HG03354 (cell line): ENCODE data around the gene LIN9.
"Not testable (repeated sequence)": the region's sequence is repeated elsewhere in the genome, so short reads cannot be mapped to it uniquely, and the experiment has no call there.

Experiments used
- ATAC-seq: cut with Tn5 transposase; IDR thresholded peaks from one replicate; pipeline ENCODE4 v1.9.1; 2021; ENCODE audit warnings: mild to moderate bottlenecking; ENCODE audit not compliant: unreplicated experiment, poor library complexity, severe bottlenecking

Gene LIN9

GRCh38 chr1:226277897-226278296, 31.1 kb downstream of the LIN9 start:
- ATAC-seq, result no peak

DNA sequence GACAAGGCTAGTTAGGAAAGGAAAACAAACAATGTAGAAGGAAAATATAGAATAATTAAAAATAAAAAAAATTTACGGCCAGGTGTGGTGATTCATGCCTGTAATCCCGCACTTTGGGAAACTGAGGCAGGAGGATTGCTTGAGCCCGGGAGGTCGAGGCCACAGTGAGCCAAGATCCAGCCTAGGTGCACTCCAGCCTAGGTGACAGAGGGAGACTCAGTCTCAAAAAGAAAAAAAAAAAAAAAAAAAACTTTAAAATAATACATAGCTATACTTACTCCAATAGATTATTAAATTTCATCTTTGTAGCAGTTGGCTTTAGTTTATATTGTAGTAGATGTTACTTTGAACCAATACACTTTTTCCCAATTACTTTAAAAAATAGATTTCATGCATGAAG, 32.0 kb downstream of the LIN9 start:
- no peak for ATAC-seq

DNA sequence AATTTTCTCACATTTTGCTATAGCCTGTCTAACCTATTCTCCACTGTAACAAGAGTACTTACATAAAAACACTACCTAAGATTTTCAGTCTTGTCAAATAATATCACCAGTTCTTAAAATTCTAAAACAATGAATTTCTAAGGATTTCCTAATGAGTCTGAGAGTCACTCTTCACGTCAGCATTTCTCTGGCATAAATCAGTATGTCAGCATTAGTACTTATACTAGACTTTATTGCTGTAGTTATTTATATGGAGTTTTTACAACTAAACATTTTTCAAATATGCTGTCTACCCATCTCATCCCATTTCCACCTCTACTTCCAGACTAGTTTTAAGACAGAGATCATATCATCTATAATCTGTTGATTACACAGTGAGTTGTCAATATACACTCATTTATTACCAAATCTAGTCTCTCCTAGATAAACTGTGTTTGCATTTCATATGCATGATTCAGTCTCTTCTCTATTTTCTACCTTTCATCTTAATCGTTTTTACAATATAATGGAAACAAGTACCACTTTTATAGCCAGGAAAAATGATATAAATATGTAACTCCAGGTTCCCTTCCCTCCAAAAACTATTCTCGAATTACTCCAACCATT, 32.8 kb downstream of the LIN9 start:
- ATAC-seq, result no peak

DNA sequence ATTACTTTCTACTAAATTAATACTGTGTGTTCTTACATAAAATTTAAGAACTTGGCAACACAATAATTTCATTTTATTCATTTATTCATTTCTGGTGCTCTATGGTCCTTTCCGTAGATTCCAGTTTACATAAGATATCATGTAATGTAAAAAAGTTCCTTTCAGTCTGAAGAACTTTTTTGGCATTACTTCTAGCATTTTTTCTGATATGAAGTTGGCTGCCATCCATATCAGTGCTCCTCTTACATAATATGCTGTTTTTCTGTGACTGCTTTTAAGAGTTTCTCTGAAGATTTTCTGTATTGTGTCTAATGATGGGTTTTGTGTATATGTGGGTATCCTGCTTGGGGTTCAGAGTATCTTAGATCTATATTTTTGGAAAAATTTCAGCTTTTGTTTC, 34.8 kb downstream of the LIN9 start:
- ATAC-seq, result no peak

GRCh38 chr1:226272233-226272902, 36.6 kb downstream of the LIN9 start:
- ATAC-seq, result not testable (repeated sequence)

DNA sequence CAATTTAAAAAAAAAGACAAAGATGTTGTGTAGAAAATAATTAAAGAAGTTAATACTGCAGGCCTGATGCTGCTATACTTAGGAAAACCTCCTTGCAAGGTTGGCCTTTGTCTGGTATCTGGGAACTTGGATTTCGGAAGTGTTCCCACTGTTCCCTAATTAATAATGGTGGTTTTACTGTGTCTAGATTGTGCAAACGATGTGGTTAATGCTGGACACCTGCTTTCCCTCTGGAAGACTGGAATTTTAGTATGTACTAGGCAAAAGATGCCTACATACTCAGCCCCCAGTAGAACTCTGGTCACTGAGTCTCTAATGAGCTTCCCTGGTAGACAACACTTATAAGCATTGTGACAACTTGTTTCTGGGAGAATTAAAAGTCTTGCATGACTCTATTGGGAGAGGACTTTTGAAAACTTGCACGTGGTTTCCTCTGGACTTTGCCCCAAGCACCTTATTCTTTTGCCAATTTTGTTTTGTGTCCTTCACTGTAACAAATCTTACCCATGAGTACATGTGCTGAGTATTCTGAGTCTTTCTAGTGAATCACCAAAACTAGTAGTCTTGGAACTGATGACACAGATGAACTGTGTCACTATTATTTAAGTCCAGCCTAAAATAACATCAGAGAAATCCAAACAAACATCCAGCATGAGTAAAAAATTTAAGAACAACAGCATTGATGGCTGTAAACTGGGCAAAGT, 40.4 kb downstream of the LIN9 start:
- no peak for ATAC-seq

DNA sequence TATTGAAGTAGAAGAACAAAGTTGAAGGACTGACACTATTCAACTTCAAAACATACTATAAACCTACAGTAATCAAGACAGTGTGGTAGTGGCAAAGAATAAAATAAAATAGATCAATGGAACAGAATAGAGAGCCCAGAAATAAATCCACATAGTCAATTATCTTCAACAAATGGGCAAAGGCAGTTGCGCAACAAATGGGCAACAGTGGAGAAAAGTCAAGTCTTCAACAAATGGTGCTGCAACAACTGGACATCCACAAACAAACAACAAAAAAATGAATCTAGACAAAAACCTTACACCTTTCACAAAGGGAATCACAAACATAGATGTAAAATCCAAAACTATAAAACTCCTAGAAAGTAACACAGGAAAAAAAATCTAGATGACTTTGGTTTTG, 47.1 kb downstream of the LIN9 start:
- ATAC-seq, result no peak

DNA sequence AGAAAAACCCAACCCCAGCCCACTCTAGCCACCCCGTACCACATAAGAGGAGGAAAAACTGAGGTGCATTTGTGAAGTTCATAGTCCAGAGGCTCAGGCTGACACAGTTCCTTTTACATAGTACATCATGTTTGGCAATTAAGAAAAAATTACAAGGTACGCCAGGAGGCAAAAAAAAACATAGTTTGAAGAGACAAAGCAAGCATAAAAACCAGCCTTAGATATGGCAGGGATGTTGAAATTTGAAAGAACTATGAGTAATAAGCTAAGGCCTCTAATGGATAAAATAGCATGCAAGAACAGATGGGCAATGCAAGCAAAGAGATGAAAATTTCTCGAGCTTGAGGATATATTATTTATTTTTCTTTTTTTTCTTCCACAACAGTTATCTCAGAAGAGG, 53.6 kb downstream of the LIN9 start:
- no peak for ATAC-seq

- no peak for ATAC-seq
Measured at GRCh38 chr1:226253933-226254332, 55.0 kb downstream of the LIN9 start.

DNA sequence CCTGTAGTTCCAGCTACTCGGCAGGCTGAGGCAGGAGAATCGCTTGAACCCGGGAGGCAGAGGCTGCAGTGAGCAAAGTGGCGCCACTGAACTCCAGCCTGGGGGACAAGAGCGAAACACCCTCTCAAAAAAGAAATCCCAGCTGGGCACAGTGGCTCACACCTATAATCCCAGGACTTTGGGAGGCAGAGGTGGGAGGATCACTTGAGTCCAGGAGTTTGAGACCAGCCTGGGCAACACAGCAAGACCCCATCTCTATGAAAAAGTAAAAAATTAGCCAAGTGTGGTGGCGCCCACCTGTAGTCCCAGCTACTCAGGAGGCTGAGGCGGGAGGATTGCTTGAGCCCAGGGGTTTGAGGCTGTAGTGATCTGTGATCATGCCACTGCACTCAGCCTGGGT, 56.1 kb downstream of the LIN9 start:
- not testable (repeated sequence) for ATAC-seq

DNA sequence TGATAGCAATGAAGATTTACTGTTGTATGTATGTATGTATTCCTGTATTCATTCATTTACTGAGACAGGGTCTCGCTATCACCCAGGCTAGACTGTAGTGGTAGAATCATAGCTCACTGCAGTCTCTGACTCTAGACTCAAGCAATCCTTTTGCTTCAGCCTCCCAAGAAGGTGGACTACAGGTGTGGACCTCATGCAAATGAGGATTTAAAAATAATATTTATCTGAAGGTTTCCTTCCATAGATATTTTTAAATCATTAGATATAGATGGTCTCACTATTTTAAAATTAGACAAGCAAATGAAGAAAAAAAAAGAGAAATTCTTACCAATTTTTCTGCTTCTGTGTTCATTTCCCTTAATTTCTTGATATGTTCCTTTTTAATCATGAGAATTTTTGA, 58.5 kb downstream of the LIN9 start:
- ATAC-seq, result no peak

GRCh38 chr1:226248796-226249195, 60.2 kb downstream of the LIN9 start:
- no peak for ATAC-seq

DNA sequence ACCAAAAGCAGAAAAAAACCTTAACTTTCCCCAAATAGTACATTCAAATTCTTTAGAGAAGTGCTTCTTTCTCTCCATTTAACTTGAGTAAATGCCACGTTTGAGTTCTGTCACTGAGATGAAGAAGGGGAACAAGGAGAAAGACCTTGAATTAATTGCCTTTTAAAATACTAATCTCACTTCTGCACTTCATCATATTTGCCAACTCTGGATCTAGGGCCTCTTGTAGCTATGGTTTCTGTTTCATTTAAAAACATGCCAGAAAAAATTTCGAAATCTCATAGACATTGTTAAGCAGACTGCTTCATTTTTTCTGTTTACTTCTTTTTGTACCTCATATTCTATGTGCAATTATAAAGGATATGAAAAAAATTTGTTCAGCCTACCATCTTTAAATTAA, 60.9 kb downstream of the LIN9 start:
- ATAC-seq, result no peak

DNA sequence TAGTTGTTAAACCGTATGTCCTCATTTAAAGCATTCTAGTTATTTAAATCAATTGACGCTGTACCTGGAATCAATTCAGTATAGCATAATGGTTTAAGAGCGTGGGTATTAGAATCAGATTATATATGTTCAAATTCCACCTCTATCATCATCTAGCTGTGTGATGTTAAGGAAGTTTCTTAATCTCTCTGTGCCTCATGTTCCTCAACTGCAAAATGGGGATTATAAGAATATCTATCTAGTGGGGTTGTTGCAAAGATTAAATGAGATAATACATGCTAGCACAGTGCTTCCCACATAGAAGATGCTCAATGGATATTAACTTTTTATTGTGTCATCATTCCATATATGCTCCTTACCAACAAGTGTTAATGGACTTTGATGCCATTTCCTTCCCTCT, 69.5 kb downstream of the LIN9 start:
- ATAC-seq, result no peak

DNA sequence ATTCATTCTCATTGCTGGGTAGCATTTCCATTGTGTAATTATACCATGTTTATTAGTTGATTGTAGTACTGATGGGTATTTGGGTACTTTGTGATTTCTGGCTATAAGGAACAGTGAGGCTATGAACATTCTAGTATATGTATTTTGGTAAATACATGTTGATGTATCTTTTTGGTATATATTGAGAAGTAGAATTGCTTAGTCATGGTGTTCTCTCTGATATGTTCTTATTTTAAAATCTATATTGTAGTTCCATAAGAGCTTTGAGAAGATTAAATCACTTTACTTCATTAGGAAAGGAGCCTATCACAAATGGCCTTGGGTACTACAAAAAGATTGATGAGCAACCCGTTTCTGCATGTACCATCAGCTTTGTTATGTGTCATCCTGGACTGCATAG, 72.1 kb downstream of the LIN9 start:
- no peak for ATAC-seq

DNA sequence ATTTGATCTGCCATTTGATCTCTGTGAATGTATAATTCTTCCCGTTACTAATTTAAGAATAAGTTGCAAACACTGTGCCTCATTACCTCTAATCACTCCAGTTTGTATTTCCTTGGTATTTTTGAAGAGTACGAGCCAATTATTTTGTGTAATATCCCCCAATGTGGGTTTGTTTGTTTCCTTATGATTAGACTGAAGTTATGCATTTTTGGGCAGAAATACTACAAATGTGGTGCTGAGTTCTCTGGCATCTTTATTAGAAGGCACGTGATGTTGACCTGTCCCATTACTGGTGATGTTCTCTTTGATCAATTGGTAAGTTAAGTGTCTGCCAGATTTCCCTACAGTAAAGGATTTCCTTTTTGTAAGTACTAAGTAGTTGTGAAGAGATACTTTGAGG, 75.2 kb downstream of the LIN9 start:
- no peak for ATAC-seq

DNA sequence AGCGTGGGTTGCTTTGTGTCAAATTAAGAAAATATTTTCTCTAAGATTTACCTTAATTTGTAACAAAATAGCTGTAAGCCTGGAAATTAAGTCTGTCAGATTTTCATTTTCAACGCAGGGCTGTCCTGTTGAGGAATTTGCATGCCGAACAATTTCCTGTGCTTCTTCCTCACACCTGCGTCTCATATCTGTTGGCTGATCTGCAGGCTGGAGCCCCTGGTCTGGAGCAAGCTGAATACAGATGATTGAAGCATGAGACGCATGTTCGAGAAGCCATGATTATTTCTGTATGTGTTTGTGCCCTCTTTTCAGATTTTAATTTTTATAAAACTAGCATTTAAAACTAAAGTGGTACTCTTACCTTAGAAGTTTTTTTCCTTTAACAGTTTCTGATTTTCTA, 75.7 kb downstream of the LIN9 start:
- ATAC-seq, result peak; percentile 84

GRCh38 chr1:226226601-226227000, 82.4 kb downstream of the LIN9 start:
- no peak for ATAC-seq

DNA sequence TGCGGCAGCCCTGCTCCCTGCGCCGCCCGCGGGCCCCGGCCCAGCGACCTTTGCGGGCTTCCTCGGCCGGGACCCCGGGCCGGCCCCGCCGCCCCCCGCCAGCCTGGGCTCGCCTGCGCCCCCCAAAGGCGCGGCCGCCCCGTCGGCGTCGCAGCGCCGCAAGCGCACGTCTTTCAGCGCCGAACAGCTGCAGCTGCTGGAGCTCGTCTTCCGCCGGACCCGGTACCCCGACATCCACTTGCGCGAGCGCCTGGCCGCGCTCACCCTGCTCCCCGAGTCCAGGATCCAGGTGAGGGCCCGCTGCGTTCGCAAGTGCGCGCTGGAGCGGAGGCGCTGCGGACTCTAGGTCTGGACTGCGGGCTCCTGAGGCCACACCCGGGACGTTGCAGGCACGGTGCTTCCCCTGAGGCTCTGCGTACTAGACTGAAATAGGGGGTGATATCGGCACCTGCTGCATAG, 85.1 kb downstream of the LIN9 start:
- peak; percentile 72 for ATAC-seq

- ATAC-seq, result peak; percentile 51
Measured at GRCh38 chr1:226223157-226223785, 85.7 kb downstream of the LIN9 start, which contains the start of gene MIXL1. TSS of gene MIXL1 (plus strand) at chr1:226223664. CDS start at chr1:226223682, 18 bp downstream.

DNA sequence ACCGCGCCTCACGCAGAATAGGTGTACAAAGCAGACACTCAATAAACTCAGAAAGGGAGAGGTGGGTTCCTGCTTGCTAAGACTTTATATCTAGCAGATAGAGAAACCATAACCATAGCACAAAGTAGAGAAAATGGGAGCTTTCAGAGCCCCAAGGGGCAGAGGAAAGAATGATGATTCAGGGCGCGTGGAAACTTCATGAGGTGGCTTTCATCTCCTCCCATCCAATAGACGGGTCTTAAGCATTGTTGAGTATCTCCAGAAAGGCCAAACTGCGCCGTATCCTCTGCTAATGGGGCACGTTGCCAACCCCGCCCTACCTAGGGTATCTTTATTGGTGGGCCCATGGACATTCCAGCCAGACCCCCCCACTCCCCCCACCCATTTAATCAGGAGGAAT, 86.3 kb downstream of the LIN9 start:
- ATAC-seq, result no peak
